ENCODE data around the gene NPAS2.

Gene NPAS2

GRCh38 chr2:100821255-100821910 is 1.4 kb downstream of the NPAS2 start:
- no peak overlapping the region for H3K27ac ChIP-seq
- TF ChIP-seq, protein P1, sequence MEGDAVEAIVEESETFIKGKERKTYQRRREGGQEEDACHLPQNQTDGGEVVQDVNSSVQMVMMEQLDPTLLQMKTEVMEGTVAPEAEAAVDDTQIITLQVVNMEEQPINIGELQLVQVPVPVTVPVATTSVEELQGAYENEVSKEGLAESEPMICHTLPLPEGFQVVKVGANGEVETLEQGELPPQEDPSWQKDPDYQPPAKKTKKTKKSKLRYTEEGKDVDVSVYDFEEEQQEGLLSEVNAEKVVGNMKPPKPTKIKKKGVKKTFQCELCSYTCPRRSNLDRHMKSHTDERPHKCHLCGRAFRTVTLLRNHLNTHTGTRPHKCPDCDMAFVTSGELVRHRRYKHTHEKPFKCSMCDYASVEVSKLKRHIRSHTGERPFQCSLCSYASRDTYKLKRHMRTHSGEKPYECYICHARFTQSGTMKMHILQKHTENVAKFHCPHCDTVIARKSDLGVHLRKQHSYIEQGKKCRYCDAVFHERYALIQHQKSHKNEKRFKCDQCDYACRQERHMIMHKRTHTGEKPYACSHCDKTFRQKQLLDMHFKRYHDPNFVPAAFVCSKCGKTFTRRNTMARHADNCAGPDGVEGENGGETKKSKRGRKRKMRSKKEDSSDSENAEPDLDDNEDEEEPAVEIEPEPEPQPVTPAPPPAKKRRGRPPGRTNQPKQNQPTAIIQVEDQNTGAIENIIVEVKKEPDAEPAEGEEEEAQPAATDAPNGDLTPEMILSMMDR (conservative IDR thresholded peaks at IDR 0.05), result no peak
- TF ChIP-seq ZFX (IDR thresholded peaks at IDR 0.05), result no peak

- no peak for TF ChIP-seq ZFX (IDR thresholded peaks at IDR 0.05)
- TF ChIP-seq, protein P1 (conservative IDR thresholded peaks at IDR 0.05), result no peak
- no peak overlapping the region for H3K27ac ChIP-seq
These were observed 1.9 kb downstream of the NPAS2 start for GRCh38 chr2:100821911-100822265.

- no peak for TF ChIP-seq ZFX (IDR thresholded peaks at IDR 0.05)
- TF ChIP-seq, protein P1 (conservative IDR thresholded peaks at IDR 0.05), result no peak
- no peak overlapping the region for H3K27ac ChIP-seq
These were observed 2.8 kb downstream of the NPAS2 start for GRCh38 chr2:100822587-100823248.

DNA sequence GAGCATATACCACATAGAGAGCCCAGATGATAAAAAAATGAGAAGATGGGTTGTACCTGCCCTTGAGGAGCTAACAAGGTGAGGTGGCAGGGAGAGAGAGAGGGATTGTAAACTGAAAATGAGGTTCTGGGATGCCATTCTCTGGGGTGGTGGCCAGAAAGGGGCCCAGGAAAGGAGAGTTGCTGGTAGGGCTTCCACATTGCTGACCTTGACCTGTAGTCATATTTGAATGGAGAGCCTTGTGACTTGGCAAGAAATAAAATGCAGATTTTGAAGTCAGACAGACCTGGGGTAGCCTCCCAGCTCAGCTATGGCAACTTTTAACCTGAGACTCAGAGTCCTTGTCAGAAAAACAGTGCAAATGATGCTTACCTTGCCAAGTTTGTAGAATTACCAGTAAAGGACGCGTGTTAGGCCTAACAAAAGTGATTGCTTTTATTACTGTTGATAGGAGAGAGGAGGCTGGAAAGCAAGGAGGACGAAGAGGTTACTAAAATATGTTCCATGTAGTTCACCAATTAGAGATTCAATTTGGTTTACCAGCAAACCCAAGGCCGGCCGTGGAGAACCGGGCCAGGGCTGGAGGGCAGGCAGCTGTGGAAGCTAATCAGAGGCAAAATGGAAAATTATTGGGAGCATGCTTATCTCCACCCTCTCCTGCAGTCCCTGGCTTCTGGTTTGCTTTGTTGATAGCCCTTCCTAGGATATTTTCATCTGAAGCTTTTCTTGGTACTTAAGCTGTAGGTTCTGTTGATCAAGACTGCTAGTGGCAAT is 3.9 kb downstream of the NPAS2 start:
- no peak for TF ChIP-seq ZFX (IDR thresholded peaks at IDR 0.05)
- TF ChIP-seq, protein P1 (conservative IDR thresholded peaks at IDR 0.05), result no peak
- H3K27ac ChIP-seq, result no peak overlapping the region

DNA sequence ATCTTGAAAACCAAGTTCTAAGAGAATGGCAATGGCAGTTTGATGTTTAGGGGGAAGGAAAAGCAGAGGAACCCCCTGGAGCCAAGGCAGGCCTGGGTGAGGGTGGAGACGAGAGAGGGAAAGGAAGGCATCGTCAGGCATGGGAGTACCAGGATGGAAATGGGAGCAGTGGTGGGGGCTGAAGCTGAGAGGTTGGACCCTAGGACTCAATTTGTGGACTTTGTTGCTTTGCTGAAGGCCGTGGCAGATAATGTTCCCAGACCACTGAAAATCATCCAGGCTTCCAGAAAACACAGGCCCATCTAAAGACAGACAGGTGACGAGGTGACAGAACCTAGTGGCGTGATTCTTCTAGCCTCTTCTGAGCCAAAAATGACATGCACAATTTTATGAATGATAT is 4.9 kb downstream of the NPAS2 start:
- H3K27ac ChIP-seq, result no peak overlapping the region

GRCh38 chr2:100826494-100826893 is 6.6 kb downstream of the NPAS2 start:
- TF ChIP-seq ZFX (IDR thresholded peaks at IDR 0.05), result no peak
- TF ChIP-seq, protein P1 (conservative IDR thresholded peaks at IDR 0.05), result no peak
- no peak overlapping the region for H3K27ac ChIP-seq

More for the DNA sequence above, 4.9 kb downstream of the NPAS2 start:
- TF ChIP-seq, protein P1 (conservative IDR thresholded peaks at IDR 0.05), result no peak
- TF ChIP-seq ZFX (IDR thresholded peaks at IDR 0.05), result no peak

Data from C4-2B (cell line).